HK-2 (cell line): Measurements from ENCODE around the gene RNF130.

Experiments
- DNase-seq: peaks from one replicate; pipeline ENCODE4 v3.0.0-alpha.2; 2018; ENCODE audit not compliant: unreplicated experiment

The RNF130 gene

GRCh38 chr5:180085837-180086236, 14.3 kb upstream of the RNF130 start:
- no peak for DNase-seq

GRCh38 chr5:180084638-180085561, 13.3 kb upstream of the RNF130 start:
- DNase-seq = no peak

GRCh38 chr5:180083529-180084060, 12.0 kb upstream of the RNF130 start:
- no peak for DNase-seq

GRCh38 chr5:180082633-180083420, 11.3 kb upstream of the RNF130 start:
- no peak for DNase-seq

- no peak for DNase-seq
Measured at GRCh38 chr5:180081481-180081880, 9.9 kb upstream of the RNF130 start.

- no peak for DNase-seq
Measured at GRCh38 chr5:180080486-180081280, 9.1 kb upstream of the RNF130 start.

- no peak for DNase-seq
Measured at GRCh38 chr5:180079702-180080466, 8.3 kb upstream of the RNF130 start.

- DNase-seq = no peak
Measured at GRCh38 chr5:180078348-180078747, 6.8 kb upstream of the RNF130 start.

GRCh38 chr5:180077594-180078284, 6.2 kb upstream of the RNF130 start:
- DNase-seq = no peak

GRCh38 chr5:180075703-180076102, 4.1 kb upstream of the RNF130 start:
- no peak for DNase-seq

GRCh38 chr5:180074462-180074861, 2.9 kb upstream of the RNF130 start:
- no peak for DNase-seq

- no peak for DNase-seq
Measured at GRCh38 chr5:180072556-180072955, 997 bp upstream of the RNF130 start.

GRCh38 chr5:180072256-180072548, 643 bp upstream of the RNF130 start:
- DNase-seq = no peak

- peak; percentile 48 for DNase-seq
Measured at GRCh38 chr5:180070756-180071530, 616 bp downstream of the RNF130 start.

- DNase-seq = no peak
Measured at GRCh38 chr5:180069589-180070247, 1.8 kb downstream of the RNF130 start.

GRCh38 chr5:180068519-180069090, 3.0 kb downstream of the RNF130 start:
- DNase-seq = no peak

GRCh38 chr5:180067986-180068385, 3.6 kb downstream of the RNF130 start:
- DNase-seq = no peak

GRCh38 chr5:180060192-180060591, 11.4 kb downstream of the RNF130 start:
- no peak for DNase-seq

GRCh38 chr5:180059326-180059725, 12.2 kb downstream of the RNF130 start:
- no peak for DNase-seq
